Natural killer cell (primary cell): ENCODE results near the gene TTLL1. TPM values are rescaled to one million over a fixed set of nuclear protein-coding genes. Genes with fewer than 3 reads are reported as not detected.
"Not testable (repeated sequence)": the region's sequence is repeated elsewhere in the genome, so short reads cannot be mapped to it uniquely, and the experiment has no call there.

Source experiments
- ATAC-seq, 3 donors: fragments of 150-1000 bp in 2 of 3; fragments of 200-7000 bp in 1 of 3; cut with Tn5 transposase; 1 replicate in 1 of 3; 2 replicates in 2 of 3; pipeline ENCODE4 v1.10.0; 2021; ENCODE audit warnings: mild to moderate bottlenecking in 2 of 3, moderate library complexity in 2 of 3
- DNase-seq, 2 donors: peaks; one replicate each; pipeline versions ENCODE4 v3.0.0 to v3.0.0-alpha.2; 2013 to 2021; ENCODE audit warnings: mixed read lengths in 1 of 2
- H3K27ac ChIP-seq: one replicate; pipeline ENCODE4 v1.5.1; 2013; ENCODE audit warnings: mild to moderate bottlenecking, low read length
- H3K27me3 ChIP-seq: one replicate; pipeline ENCODE4 v1.6.1; 2013; ENCODE audit warnings: low read length; ENCODE audit not compliant: control insufficient read depth, insufficient read depth
- H3K36me3 ChIP-seq: one replicate; pipeline ENCODE4 v1.6.1; 2013; ENCODE audit warnings: low read length; ENCODE audit not compliant: control insufficient read depth, insufficient read depth
- H3K4me1 ChIP-seq: one replicate; pipeline ENCODE4 v1.6.1; 2013; ENCODE audit warnings: low read length; ENCODE audit not compliant: control insufficient read depth, insufficient read depth
- H3K4me3 ChIP-seq: one replicate; pipeline ENCODE4 v1.5.1; 2013; ENCODE audit warnings: low read length
- H3K9me3 ChIP-seq: one replicate; pipeline ENCODE4 v1.6.1; 2013; ENCODE audit warnings: low read length; ENCODE audit not compliant: control insufficient read depth, insufficient read depth
- H3K27ac Mint-ChIP-seq, 2 donors: one replicate each; pipeline ENCODE4 v1.8.0; 2022; ENCODE audit warnings: mild to moderate bottlenecking in 2 of 2, mixed read lengths in 2 of 2, moderate library complexity in 1 of 2
- H3K27me3 Mint-ChIP-seq, 2 donors: one replicate each; pipeline ENCODE4 v1.8.0; 2022; ENCODE audit warnings: low read depth in 2 of 2, mixed read lengths in 2 of 2
- H3K36me3 Mint-ChIP-seq: one replicate; pipeline ENCODE4 v1.8.0; 2022; ENCODE audit warnings: mixed read lengths
- H3K4me1 Mint-ChIP-seq, 2 donors: one replicate each; pipeline ENCODE4 v1.8.0; 2022; ENCODE audit warnings: mixed read lengths in 2 of 2
- H3K4me3 Mint-ChIP-seq: one replicate; pipeline ENCODE4 v1.8.0; 2022; ENCODE audit warnings: mild to moderate bottlenecking, moderate library complexity, mixed read lengths
- H3K9me3 Mint-ChIP-seq, 2 donors: one replicate each; pipeline ENCODE4 v1.8.0; 2022; ENCODE audit warnings: mixed read lengths in 2 of 2
- CTCF ChIP-seq: fragments of 200-600 bp; IDR thresholded peaks from one replicate; pipeline ENCODE4 v1.8.0; 2022; ENCODE audit warnings: antibody characterized with exemption
- WGBS: methylation state at CpG from one replicate; pipeline ENCODE4 v1.1.7; 2013; ENCODE audit warnings: missing lambda C conversion rate; ENCODE audit not compliant: insufficient coverage; 5-methylcytosine and 5-hydroxymethylcytosine counted together
- intact Hi-C: fragments of 100-400 bp; cut with micrococcal nuclease; formaldehyde crosslinking; loops from one replicate; pipeline ENCODE4 v1.14.2; 2022
- total RNA-seq, 4 donors: library from RNA; stranded (reverse); fragments of 120-200 nt in 1 of 4; gene quantifications; one replicate each; pipeline versions ENCODE4 v1.2.3 to v1.2.4, GENCODE V29; 2013 to 2022

Gene TTLL1
- total RNA-seq, 3 donors from 2014 or later (not counting 1 experiment from before 2014, with no cell fraction given): 4.4 to 6.5 (median 6.0) TPM

- Mint-ChIP-seq H3K4me3 (no peak overlapping the region), H3K27ac (no peak overlapping the region), H3K9me3 (no peaks in the 10 kb centered on the region), H3K36me3 (no peaks in the 10 kb centered on the region), H3K4me1 (peaks cover 16 to 20% of the 10 kb centered on the region in 2 donors), H3K27me3 (peaks cover 0 to 3% of the 10 kb centered on the region in 2 donors)
- no peak for DNase-seq
- intact Hi-C loops: loop anchor here (10.0 kb wide), 2 partner anchors 124 to 154 kb away; no protein-coding TSS in a partner anchor
- ATAC-seq: no peak
- Histone ChIP-seq H3K9me3 (no peaks in the 10 kb centered on the region), H3K27ac (no peak overlapping the region), H3K4me3 (no peak overlapping the region), H3K4me1 (peaks cover 15% of the 10 kb centered on the region), H3K27me3 (no peaks in the 10 kb centered on the region), H3K36me3 (no peaks in the 10 kb centered on the region)
- no peak for TF ChIP-seq CTCF
- 84% methylated on average over 6 of the region's 6 CpGs for WGBS
Observed at GRCh38 chr22:43018615-43019014, 70.6 kb downstream of the TTLL1 start.

GRCh38 chr22:43017525-43018460 is 71.4 kb downstream of the TTLL1 start:
- Mint-ChIP-seq H3K27ac (no peak overlapping the region), H3K9me3 (no peaks in the 10 kb centered on the region), H3K27me3 (peaks cover 0 to 3% of the 10 kb centered on the region in 2 donors), H3K4me1 (peaks cover 24 to 28% of the 10 kb centered on the region in 2 donors), H3K36me3 (no peaks in the 10 kb centered on the region), H3K4me3 (peak overlapping the region; percentile 35)
- Histone ChIP-seq H3K4me1 (peaks cover 19% of the 10 kb centered on the region), H3K27ac (no peak overlapping the region), H3K36me3 (no peaks in the 10 kb centered on the region), H3K9me3 (no peaks in the 10 kb centered on the region), H3K4me3 (no peak overlapping the region), H3K27me3 (no peaks in the 10 kb centered on the region)
- intact Hi-C loops: loop anchor here (10.0 kb wide), 2 partner anchors 123 to 153 kb away; no protein-coding TSS in a partner anchor
- no peak for DNase-seq
- no peak for TF ChIP-seq CTCF
- 79% methylated on average over 10 of the region's 10 CpGs for WGBS
- ATAC-seq: no peak

- H3K27me3 Mint-ChIP-seq, H3K9me3 Mint-ChIP-seq, DNase-seq, H3K4me3 Mint-ChIP-seq, H3K4me3 ChIP-seq, H3K9me3 ChIP-seq, H3K27ac Mint-ChIP-seq, ATAC-seq, H3K27ac ChIP-seq, H3K27me3 ChIP-seq, H3K36me3 Mint-ChIP-seq, H3K36me3 ChIP-seq: not testable (repeated sequence)
- intact Hi-C loops: loop anchor here (10.0 kb wide), 2 partner anchors 121 to 151 kb away; no protein-coding TSS in a partner anchor
- peaks cover 24 to 28% of the 10 kb centered on the region in 2 donors for H3K4me1 Mint-ChIP-seq
- peaks cover 19% of the 10 kb centered on the region for H3K4me1 ChIP-seq
- 96% methylated on average over 5 of the region's 5 CpGs for whole genome bisulfite sequencing
Observed at GRCh38 chr22:43016150-43016549, 73.0 kb downstream of the TTLL1 start.

GRCh38 chr22:43015677-43016042 is 73.5 kb downstream of the TTLL1 start:
- no peaks in the 10 kb centered on the region for H3K36me3 Mint-ChIP-seq
- 22% methylated on average over 4 of the region's 5 CpGs for WGBS
- ATAC-seq: no peak
- H3K9me3 ChIP-seq: no peaks in the 10 kb centered on the region
- no peak for DNase-seq
- peak overlapping the region; percentile 96 for H3K4me3 Mint-ChIP-seq
- intact Hi-C loops: loop anchor here (1.0 to 10.0 kb wide), 3 partner anchors 121 to 401 kb away; partner anchors contain the start of gene POLDIP3
- peaks cover 19% of the 10 kb centered on the region for H3K4me1 ChIP-seq
- peak overlapping the region; percentile 84 for H3K4me3 ChIP-seq
- no peaks in the 10 kb centered on the region for H3K9me3 Mint-ChIP-seq
- H3K27ac Mint-ChIP-seq: peak overlapping the region; percentile 82 to 95
- H3K27ac ChIP-seq: peak overlapping the region; percentile 78
- no peaks in the 10 kb centered on the region for H3K27me3 ChIP-seq
- peaks cover 24 to 28% of the 10 kb centered on the region in 2 donors for H3K4me1 Mint-ChIP-seq
- no peak for TF ChIP-seq CTCF
- H3K27me3 Mint-ChIP-seq: peaks cover 0 to 3% of the 10 kb centered on the region in 2 donors
- no peaks in the 10 kb centered on the region for H3K36me3 ChIP-seq
